Spleen (tissue), 11 donors: ENCODE measurements around the gene KCNG4. TPM values are rescaled to one million over a fixed set of nuclear protein-coding genes. Genes with fewer than 3 reads are reported as not detected.

Experiments used
- DNase-seq: peaks from one replicate; pipeline ENCODE4 v3.0.0-alpha.2; 2020
- H3K27ac ChIP-seq, 8 donors: fragments of 200-600 bp; sonication (generic) in 7 of 8; 1 replicate in 4 of 8; 2 replicates in 4 of 8; pipeline versions ENCODE4 v1.5.0 to v1.8.0; 2016 to 2021; ENCODE audit warnings: inconsistent platforms in 4 of 8, mild to moderate bottlenecking in 4 of 8, moderate library complexity in 1 of 8
- H3K27me3 ChIP-seq, 7 donors: fragments of 200-600 bp; sonication (generic) in 6 of 7; replicated peaks in 1 of 7; 1 replicate in 4 of 7; 2 replicates in 3 of 7; pipeline versions ENCODE4 v1.5.0 to v1.8.0; 2016 to 2021; ENCODE audit warnings: inconsistent platforms in 3 of 7, mild to moderate bottlenecking in 1 of 7
- H3K36me3 ChIP-seq, 6 donors: fragments of 200-600 bp; sonication (generic) in 5 of 6; 1 replicate in 4 of 6; 2 replicates in 2 of 6; pipeline versions ENCODE4 v1.5.0 to v1.8.0; 2016 to 2021; ENCODE audit warnings: inconsistent platforms in 2 of 6
- H3K4me1 ChIP-seq, 6 donors: fragments of 200-600 bp; sonication (generic) in 5 of 6; 1 replicate in 3 of 6; 2 replicates in 3 of 6; pipeline versions ENCODE4 v1.5.0 to v1.8.0; 2016 to 2021; ENCODE audit warnings: inconsistent platforms in 3 of 6
- H3K4me3 ChIP-seq, 8 donors: fragments of 200-600 bp; sonication (generic) in 7 of 8; 1 replicate in 4 of 8; 2 replicates in 4 of 8; pipeline versions ENCODE4 v1.5.0 to v1.8.0; 2016 to 2021; ENCODE audit warnings: inconsistent platforms in 4 of 8, mild to moderate bottlenecking in 4 of 8, moderate library complexity in 2 of 8
- H3K9me3 ChIP-seq, 8 donors: fragments of 200-600 bp; sonication (generic) in 7 of 8; 1 replicate in 4 of 8; 2 replicates in 4 of 8; pipeline versions ENCODE4 v1.5.0 to v1.8.0; 2016 to 2021; ENCODE audit warnings: inconsistent platforms in 4 of 8
- POLR2A ChIP-seq, 3 donors: fragments of 450-650 bp; IDR thresholded peaks; one replicate each; pipeline ENCODE4 v1.5.1; 2017; ENCODE audit warnings: antibody characterized with exemption in 3 of 3, mild to moderate bottlenecking in 1 of 3
- POLR2AphosphoS5 ChIP-seq, 3 donors: sonication (generic); formaldehyde crosslinking; IDR thresholded peaks; one replicate each; pipeline ENCODE4 v1.5.1; 2017; ENCODE audit warnings: antibody characterized with exemption in 3 of 3
- WGBS, 5 donors: extraction: QIAGEN DNeasy Blood & Tissue Kit in 3 of 5; methylation state at CpG; one replicate each; pipeline versions ENCODE4 v1.1.5 to v1.1.7; 2013 to 2018; 5-methylcytosine and 5-hydroxymethylcytosine counted together
- intact Hi-C: fragments of 100-400 bp; cut with DNase I; formaldehyde crosslinking; loops from one replicate; pipeline ENCODE4 v1.15.0; 2023; ENCODE audit warnings: low total_unique reads
- polyA plus RNA-seq, 3 donors: library from polyadenylated mRNA; stranded (reverse); fragments of 200-250 nt; gene quantifications; one replicate each; pipeline ENCODE4 v1.2.1, GENCODE V29; 2013
- total RNA-seq, 7 donors: library from RNA; depleted of rRNA in 3 of 7; stranded (reverse); fragments of >200 nt in 3 of 7; fragmentation: NEBNext Ultra II Directional in 4 of 7; extraction: Animal tissue kit (Norgen Biotek cat#: 25700) in 4 of 7; gene quantifications; one replicate each; pipeline versions ENCODE4 v1.1.0 to v1.2.1, GENCODE V29; 2016 to 2021
- TF ChIP-seq, protein P1 (sequence below), 11 experiments: fragments of 200-600 bp in 7 of 11; fragments of 450-650 bp in 4 of 11; sonication (generic) in 4 of 11; IDR thresholded peaks in 8 of 11; conservative IDR thresholded peaks in 3 of 11; 1 replicate in 7 of 11; 2 replicates in 4 of 11; pipeline versions ENCODE4 v1.4.0 to v1.8.0; 2016 to 2021; ENCODE audit warnings: antibody characterized with exemption in 11 of 11, inconsistent platforms in 4 of 11, mild to moderate bottlenecking in 1 of 11
- donor health status: healthy with polysubstance abuse.
- donor health status: DM: no; HTN: no; CAD: no; lungs with moderate emphysema.
- donor health status: DM: no; HTN: no; CAD: no.
- donor health status: Bipolar disorder and iron deficiency.
- donor health status: healthy.
- donor health status: DM: no; HTN: no; CAD: no.
- donor health status: DM: yes; HTN: yes; CAD: no.

KCNG4 gene
- total and polyA plus RNA-seq, 10 donors = not detected

DNA sequence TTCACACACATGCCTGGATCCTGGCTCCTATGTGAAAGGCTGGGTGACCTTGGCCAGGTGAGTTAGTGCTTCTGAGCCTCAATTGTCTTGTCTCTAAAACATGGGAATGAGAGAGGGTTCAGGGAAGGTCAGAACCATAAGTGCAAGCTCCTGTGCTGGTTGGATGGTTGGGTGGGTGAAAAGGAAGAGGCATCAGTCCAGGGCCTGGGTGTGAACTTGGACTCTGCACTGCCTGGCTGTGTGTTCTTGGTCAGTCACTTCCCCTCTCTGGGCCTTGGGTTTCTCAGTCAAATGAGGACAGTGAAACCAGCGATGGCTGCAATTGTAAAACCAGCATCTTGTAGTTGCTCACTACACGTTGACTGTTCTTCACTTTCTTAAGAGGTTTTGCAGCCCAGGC, 643 bp upstream of the KCNG4 start:
- intact Hi-C loops = no loop called here

DNA sequence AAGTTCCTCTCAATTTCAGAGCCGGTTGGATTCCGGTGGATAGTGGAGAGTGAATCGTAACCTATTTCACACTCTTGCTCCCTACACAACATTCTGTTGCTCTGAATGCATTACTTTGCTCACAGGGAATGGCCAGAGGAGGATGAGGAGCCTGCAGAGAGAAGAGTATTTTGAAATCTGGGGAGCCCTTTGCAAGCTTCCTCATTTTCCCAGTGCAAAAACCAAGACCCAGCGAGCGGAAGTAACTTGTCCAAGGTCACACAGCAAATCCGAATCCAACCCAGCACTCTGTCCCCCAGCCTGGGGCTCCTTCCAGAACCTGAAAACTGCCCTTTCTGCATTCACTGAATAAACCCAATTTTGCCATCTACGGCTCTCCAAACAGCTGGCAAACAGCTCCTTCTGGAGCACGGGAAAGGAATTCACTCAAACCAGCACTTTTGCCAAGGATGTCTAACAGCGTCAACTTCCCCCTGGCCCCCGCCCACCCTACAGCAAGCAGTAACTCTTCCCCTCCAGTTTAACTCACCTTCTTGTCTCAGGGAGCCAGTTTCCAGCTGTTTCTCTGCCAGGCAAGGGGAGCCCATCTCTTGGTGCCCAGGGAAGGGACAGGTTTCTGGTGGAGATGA, 557 bp downstream of the KCNG4 start:
- Histone ChIP-seq H3K27me3 (peaks cover 0 to 62% (median 0%) of the 10 kb centered on the region in 7 donors), H3K9me3 (no peaks in the 10 kb centered on the region), H3K36me3 (no peaks in the 10 kb centered on the region), H3K27ac (no peak overlapping the region), H3K4me3 (no peak overlapping the region), H3K4me1 (peaks cover 0 to 14% (median 6%) of the 10 kb centered on the region in 6 donors)
- TF ChIP-seq, protein P1, sequence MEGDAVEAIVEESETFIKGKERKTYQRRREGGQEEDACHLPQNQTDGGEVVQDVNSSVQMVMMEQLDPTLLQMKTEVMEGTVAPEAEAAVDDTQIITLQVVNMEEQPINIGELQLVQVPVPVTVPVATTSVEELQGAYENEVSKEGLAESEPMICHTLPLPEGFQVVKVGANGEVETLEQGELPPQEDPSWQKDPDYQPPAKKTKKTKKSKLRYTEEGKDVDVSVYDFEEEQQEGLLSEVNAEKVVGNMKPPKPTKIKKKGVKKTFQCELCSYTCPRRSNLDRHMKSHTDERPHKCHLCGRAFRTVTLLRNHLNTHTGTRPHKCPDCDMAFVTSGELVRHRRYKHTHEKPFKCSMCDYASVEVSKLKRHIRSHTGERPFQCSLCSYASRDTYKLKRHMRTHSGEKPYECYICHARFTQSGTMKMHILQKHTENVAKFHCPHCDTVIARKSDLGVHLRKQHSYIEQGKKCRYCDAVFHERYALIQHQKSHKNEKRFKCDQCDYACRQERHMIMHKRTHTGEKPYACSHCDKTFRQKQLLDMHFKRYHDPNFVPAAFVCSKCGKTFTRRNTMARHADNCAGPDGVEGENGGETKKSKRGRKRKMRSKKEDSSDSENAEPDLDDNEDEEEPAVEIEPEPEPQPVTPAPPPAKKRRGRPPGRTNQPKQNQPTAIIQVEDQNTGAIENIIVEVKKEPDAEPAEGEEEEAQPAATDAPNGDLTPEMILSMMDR (IDR thresholded peaks at IDR 0.05 in 8 of 11, conservative IDR thresholded peaks at IDR 0.05 in 3 of 11) = no peak
- TF ChIP-seq POLR2A (IDR thresholded peaks at IDR 0.05) (no peak), POLR2AphosphoS5 (IDR thresholded peaks at IDR 0.05) (no peak)
- no peak for DNase-seq
- WGBS, 5 donors = 30 to 39% (median 34%) methylated on average over 10 of the region's 10 CpGs
- intact Hi-C loops = no loop called here

More for the DNA sequence above, 643 bp upstream of the KCNG4 start:
- Histone ChIP-seq H3K4me1 (peaks cover 0 to 14% (median 6%) of the 10 kb centered on the region in 6 donors), H3K27me3 (peaks cover 0 to 62% (median 0%) of the 10 kb centered on the region in 7 donors), H3K27ac (no peak overlapping the region), H3K36me3 (no peaks in the 10 kb centered on the region), H3K4me3 (no peak overlapping the region), H3K9me3 (peaks cover 0 to 8% (median 2%) of the 10 kb centered on the region in 8 donors)
- DNase-seq = no peak
- WGBS, 5 donors = 82 to 92% (median 83%) methylated on average over 2 of the region's 2 CpGs
- TF ChIP-seq, protein P1 (IDR thresholded peaks at IDR 0.05 in 8 of 11, conservative IDR thresholded peaks at IDR 0.05 in 3 of 11) = no peak
- TF ChIP-seq POLR2A (IDR thresholded peaks at IDR 0.05) = no peak
- no peak for TF ChIP-seq POLR2AphosphoS5 (IDR thresholded peaks at IDR 0.05)

DNA sequence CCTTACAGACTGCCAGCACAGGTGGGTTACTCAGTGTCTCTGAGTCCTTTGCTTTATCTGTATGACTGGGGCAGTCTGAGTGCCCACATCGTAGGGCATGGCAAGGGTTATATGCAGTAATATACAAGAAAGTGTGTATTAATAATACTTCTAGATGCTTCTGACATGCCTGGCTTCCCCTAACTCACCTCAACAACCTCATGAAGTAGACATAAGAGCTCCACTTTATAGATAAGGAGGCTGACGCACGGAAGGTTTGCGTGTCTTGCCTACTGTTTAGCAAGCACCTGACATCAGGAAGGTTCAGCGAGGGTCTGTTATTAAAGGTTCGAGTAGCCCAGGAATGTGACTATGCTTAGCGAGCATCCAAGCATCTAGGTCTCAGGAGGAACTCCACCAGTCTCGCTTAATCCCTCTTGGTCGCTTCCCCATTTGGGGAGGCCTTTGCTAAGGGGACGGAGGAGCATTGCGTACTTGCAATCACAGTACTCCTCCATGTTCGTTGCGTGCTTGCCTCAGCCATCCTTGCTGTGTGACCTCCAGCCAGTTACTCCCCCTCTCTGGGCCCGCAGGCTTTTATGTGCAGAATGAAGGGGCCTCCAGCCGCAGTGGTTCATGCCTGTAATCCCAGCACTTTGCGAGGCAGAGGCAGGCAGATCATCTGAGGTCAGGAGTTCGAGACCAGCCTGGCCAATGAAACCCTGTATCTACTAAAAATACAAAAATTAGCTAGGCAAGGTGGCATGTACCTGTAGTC, 1.6 kb downstream of the KCNG4 start:
- Histone ChIP-seq H3K4me1 (peaks cover 0 to 14% (median 6%) of the 10 kb centered on the region in 6 donors), H3K27me3 (peaks cover 0 to 68% (median 0%) of the 10 kb centered on the region in 7 donors), H3K9me3 (no peaks in the 10 kb centered on the region), H3K4me3 (no peak overlapping the region), H3K36me3 (no peaks in the 10 kb centered on the region), H3K27ac (no peak overlapping the region)
- 84 to 90% (median 87%) methylated on average over 17 of the region's 17 CpGs for WGBS, 5 donors
- TF ChIP-seq POLR2A (IDR thresholded peaks at IDR 0.05) (no peak), POLR2AphosphoS5 (IDR thresholded peaks at IDR 0.05) (no peak)
- TF ChIP-seq, protein P1 (IDR thresholded peaks at IDR 0.05 in 8 of 11, conservative IDR thresholded peaks at IDR 0.05 in 3 of 11) = no peak
- intact Hi-C loops = no loop called here
- no peak for DNase-seq

DNA sequence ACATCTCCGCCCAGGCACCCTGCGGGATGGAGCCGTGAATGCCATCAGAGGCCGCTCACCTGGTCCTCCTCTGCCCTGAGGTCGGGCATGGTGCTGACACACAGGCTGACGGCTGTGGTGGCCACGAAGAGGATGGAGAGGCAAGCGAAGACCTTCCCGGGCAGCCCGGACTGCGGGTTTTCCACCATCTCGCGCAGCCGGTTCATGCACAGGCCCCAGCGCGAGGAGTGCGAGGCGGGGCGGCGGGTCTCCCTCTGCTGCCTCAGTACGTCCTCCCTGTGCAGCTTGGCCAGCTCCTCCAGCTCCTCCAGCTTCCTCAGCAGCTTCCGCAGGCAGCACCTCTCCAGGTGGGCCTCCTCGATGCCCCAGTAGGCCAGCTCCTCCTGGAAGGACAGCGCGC, 3.1 kb downstream of the KCNG4 start:
- WGBS, 5 donors = 88 to 92% (median 89%) methylated on average over 19 to 25 of the region's 25 CpGs
- Histone ChIP-seq H3K4me3 (no peak overlapping the region), H3K27me3 (peaks cover 0 to 55% (median 0%) of the 10 kb centered on the region in 7 donors), H3K4me1 (peaks cover 0 to 14% (median 6%) of the 10 kb centered on the region in 6 donors), H3K36me3 (no peaks in the 10 kb centered on the region), H3K9me3 (no peaks in the 10 kb centered on the region), H3K27ac (no peak overlapping the region)
- TF ChIP-seq, protein P1 (IDR thresholded peaks at IDR 0.05 in 8 of 11, conservative IDR thresholded peaks at IDR 0.05 in 3 of 11) = no peak
- TF ChIP-seq POLR2AphosphoS5 (IDR thresholded peaks at IDR 0.05) (no peak), POLR2A (IDR thresholded peaks at IDR 0.05) (no peak)
- intact Hi-C loops = no loop called here
- no peak for DNase-seq
